Esophagus mucosa (tissue), 1 donor: ENCODE results near the gene FBXL14. TPM values are rescaled to one million over a fixed set of nuclear protein-coding genes. Genes with fewer than 3 reads are reported as not detected.
"Not testable (repeated sequence)": the region's sequence is repeated elsewhere in the genome, so short reads cannot be mapped to it uniquely, and the experiment has no call there.

Source experiments
- ATAC-seq: fragments of 200-7000 bp; cut with Tn5 transposase; one replicate; pipeline ENCODE4 v1.9.1; 2020
- total RNA-seq: library from RNA; stranded (reverse); gene quantifications from one replicate; pipeline ENCODE4 v1.2.4, GENCODE V29; 2023
- donor health status: DM: yes; HTN: yes; CAD: no.

FBXL14 gene
- total RNA-seq, 1 donor from 2014 or later = 6.9 TPM

DNA sequence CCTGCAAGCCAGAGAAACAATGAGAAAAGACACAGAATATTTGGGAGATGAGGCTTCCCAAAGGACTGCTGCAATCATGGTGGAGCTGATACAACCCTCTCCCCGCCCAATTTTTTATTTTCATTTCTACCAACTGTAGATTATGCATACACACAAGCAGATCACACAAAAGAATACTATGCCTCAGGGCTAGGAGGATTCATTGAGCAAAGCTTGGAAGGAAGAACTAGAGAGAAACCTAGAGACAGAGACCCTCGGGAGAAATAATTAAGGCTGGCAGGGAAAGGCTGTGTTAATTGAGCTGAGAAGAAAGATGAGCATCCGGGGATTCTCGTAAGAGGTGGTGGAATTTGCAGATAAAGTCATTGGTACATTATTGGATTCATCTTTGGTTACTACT lies 24.8 kb upstream of the FBXL14 start:
- ATAC-seq = no peak

DNA sequence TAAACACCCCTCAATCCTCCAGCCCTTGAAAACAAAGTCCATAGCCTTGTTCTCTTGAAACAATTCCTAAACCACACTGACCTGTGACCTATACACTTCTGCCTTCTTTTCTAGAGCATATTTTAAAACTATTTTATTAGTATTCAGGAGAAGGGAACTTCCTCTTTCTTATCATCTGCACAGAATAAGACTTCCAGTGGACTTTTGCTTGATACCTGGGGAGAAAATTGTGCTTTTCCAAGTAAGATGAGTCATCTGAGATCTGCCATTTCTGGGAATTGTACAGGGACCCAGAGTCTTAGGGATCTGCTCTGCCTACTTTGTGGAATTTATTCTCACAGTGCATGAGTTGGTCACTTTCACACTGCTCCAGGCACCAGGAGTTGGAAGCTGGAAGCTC lies 24.1 kb upstream of the FBXL14 start:
- no peak for ATAC-seq

DNA sequence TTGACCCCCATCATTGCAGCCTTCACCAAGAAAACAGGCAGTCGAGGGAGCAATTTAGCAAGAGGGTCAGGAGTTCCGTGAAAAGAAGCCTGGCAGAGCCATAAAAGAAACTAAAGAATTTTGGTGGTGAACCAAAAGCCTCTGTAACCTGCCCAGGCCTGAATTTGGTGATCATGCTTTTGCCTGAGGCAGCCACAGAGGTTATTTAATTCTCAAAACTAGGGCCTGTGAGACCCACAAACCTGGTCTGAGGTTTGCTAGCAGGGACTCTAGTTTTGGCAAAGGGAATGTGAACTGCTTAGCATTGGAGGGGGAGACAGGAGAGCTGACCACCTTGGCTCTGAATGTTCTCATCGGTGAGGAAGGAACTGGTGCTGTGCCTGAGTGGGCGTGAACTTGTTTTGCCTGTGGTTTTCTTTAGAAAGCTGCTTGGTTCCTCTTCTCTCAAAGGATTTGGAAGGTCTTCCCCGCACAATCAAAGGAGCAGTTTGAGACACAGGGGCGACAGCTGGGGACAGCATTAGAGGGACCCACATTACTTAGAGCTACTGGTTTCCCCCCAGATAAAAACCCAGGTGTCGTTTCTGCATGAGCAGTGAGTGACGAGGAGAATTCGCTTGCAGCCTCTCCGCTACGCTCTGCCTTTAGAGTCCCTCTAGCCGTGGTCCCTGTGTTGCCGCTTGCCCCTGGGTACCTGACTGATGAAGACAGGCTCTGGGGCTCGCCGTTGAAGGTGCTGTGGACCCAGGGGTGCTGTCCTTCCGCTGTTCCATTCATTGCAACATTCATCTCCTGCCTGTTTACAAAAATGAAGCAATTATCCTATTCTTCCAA lies 22.1 kb upstream of the FBXL14 start:
- peak; percentile 22 for ATAC-seq

DNA sequence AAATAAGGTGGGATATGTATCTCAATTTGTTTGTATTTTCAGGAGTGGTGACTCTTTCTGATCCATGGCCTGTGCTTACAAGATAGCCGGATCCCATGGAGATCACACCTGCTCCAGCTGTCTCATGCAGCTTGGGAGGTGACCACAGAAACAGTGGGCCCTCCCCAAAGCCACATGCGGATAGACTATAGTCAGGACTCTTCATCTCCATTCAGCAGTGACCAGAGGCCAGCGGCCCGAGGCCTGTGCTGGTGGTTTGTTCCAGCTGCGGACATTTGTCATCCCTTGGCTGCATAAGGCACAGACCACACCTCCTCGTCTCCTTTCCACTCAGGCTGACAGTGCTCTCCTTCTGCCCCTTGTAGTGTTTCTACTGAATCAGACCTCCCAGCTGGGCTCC lies 20.0 kb upstream of the FBXL14 start:
- no peak for ATAC-seq

DNA sequence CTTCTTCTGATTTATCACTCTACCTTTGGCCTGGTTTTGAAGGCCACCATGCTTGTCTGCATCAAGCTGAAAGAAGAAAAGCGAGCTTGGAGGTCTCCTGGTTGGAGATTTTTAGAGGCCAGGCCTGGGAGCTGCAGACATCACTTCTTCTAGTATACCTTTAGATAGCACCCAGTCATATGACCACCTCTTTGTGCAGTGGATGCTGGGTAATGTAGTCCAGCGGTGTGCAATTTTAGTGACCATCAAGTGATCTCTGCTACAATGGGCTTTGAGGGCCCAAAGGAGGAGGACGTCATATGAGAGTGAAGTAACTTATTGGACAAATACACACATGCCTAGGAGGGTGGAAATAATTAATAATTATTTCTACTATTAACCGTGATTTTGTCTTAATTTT lies 19.5 kb upstream of the FBXL14 start:
- ATAC-seq = no peak

DNA sequence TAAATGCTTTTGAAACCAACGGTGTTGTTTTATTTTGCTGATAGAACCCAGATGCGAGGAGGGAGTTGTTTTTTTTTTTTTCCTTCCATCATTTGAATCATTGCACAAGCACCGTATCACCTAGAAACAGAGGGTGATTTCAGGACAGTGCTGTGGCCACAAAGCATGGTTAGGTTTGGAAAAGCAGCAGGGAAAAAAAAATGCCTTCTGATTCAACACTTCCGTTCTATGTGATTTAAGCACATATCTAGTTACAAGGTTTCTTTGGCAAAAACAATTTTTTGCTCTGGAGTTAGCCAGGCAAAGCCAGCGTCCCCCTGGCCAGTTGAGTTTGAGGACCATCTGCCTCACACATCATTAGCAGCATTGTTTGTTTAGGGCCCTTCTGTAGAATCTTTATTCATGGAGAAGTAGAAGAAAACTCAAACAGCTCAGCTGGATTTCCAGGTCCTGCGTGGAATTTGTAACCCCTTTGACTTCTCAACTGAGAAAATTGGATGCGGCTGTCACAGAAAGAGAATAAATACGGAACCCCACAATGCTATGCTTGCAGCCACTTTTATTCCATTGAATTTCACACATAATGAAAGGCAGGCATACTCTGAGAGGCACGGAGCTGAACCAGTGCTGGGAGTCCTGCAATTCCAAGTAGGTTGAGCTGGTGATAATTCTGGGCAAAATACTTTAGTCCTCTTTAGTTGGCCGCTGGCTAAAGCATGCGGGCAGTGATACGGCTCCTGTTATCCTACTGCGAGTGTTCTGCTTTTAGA lies 17.6 kb upstream of the FBXL14 start:
- ATAC-seq = no peak

DNA sequence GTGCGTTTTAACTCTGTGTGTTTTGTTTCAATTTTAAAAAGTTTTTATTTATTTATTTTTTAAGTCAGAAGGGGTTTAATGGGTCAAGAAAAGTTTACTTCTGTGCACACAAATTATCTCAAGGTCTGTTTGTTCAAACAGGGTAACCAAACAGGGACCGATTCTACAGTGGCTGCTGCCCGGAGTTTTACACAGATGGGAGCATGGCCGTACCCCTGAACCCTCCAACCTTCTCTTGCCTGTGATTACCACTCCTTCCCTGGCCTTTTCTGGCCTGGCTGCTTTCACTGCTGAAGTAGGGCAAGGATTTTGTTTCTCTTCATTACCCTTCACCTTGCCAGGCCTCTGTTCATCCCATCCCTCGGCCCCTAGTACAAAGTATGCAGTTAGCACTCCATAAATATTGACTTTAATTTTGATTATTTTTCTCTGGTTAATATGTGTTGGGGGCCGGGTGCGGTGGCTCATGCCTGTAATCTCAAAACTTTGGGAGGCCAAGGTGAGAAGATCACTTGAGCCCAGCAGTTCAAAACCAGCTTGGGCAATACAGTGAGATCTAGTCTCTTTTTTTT lies 15.8 kb upstream of the FBXL14 start:
- ATAC-seq = no peak

DNA sequence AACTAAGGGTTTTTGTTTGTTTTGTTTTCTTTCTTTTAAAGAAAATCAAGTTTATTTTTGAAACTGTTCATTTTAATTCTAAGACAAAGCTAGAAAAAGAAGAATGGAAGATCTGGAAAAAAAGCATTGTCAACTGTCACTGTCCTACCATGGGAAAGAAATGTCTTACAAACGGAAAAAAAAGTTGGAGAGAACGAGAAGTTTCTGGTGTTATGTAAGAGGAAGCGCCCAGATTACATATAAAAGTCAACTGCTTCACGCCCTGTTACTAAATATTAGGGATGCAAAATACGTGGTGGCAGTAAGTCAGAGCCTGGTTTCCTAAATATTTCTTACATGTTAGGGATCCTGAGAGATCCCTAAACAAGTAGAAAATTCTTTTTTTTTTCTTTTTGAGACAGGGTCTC lies 14.3 kb upstream of the FBXL14 start:
- ATAC-seq = no peak

DNA sequence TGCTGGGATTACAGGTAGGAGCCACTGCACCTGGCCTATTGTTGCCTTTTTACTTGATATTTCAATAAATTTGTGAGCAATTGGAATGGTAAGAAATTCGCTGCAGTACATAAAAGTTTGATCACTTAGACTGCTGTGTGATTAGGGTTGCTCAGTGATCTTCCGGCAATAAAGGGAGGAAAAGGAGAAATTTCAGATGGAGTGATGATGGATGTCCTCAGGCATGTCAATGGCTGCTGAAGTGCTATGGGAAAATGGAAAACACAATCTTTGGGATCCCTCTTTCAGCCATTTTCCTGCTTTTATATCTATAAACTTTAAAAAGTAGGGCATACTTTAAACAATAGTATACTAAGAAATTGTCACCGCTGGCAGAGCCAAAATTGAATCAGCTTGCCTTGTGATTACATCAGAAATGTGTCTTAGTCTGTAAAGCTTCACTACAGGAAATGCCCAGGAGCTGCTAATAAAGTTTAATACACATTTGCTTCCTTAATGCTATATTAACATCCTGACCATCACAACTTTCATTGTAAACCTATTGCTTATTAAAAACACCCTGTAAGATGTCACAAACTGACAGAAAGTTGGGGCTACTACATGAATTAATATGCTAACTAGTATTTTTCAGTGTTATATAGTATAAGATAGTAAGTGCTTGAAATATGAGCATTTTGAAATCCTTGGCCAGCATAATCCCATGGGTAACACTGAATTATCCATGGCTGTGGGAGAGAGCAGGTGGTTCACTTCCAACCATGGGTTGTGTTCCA lies 13.7 kb upstream of the FBXL14 start:
- ATAC-seq = no peak

DNA sequence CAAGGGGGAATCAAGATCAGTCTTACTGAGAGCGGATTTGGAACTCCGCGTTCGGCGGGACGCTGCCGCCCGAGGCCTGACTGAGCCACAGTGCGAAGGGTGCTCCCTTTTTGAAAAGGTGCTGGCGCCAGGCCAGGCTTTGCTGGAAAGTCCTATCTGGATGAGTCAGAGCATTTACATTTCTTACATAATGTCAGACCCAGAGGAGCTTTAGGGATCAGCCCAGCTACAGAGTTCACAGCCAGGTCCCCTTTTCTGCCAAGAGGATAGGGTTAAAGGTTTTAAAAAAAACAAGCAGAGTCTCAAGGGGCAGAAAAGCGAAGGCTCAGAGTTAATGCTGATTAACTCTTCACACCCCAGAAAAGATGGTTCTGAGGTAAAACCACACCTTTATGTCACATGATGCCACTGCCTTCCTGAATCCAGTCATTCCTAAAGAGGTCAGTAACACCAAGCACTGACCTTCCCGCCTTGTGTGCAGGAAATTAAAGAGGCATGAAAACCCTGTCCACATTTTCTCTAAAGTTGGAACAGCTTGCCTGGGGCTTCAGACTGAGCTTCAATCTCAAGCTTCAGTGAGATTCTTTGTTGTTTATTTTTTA lies 11.7 kb upstream of the FBXL14 start:
- peak; percentile 86 for ATAC-seq

DNA sequence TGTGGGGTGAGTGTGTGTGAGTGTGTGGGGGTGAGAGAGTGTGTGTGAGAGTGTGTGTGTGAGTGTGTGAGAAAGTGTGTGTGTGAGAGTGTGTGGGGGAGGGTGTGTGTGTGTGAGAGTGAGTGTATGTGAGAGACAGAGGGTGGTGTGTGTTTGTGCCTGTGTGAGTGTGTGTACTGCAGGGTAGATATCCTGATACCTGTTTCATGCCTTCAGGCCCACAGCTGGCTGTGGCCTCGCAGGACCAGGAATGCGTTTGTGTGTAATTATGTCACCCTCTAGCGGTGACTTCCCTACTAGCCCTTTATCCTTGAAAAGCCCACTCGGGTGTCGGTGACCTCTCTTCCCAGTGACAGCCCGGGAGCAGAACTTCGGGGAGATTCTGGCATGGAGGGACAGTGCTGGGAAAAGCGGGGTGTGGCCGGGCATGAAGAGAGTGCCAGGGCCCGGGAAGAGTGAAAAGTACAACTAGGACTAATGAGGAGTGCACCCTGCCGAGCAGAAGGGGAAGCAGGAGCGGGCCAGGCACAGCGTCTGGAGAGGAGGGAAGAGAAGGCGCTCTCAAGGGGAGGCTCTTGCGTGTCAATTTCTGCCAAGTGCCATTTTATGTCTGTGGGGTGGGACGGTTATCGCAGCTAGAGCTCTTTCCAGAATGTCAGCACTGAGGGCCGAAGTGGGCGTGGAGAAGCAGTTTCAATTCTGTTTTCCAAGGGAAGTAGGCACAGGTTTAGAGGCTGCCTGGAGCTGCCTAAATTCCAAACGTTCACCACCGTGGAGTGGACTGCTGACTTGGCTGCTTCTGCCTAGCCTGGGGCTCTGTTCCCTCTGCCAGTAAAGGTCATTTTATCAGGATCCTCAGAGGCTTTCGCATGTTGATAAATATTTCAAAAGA lies 11.0 kb upstream of the FBXL14 start:
- peak; percentile 70 for ATAC-seq

DNA sequence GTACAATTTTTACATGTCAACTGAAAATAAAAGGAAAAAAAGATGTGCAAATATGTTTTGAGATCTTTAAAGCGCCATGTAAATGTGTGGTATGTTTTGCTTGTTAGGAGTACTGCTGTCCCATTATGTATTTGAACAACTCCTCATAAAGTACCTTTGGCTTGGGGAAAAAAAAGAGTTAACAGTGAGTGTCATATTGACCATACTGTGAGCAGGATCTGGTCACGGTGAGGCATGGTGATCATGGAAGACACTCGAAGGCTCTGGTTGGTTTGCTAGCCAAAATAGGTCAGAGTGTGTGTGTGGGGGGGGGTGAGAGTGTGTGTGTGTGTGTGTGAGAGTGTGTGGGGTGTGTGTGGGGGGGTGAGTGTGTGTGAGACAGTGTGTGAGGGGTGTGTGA lies 10.1 kb upstream of the FBXL14 start:
- no peak for ATAC-seq

DNA sequence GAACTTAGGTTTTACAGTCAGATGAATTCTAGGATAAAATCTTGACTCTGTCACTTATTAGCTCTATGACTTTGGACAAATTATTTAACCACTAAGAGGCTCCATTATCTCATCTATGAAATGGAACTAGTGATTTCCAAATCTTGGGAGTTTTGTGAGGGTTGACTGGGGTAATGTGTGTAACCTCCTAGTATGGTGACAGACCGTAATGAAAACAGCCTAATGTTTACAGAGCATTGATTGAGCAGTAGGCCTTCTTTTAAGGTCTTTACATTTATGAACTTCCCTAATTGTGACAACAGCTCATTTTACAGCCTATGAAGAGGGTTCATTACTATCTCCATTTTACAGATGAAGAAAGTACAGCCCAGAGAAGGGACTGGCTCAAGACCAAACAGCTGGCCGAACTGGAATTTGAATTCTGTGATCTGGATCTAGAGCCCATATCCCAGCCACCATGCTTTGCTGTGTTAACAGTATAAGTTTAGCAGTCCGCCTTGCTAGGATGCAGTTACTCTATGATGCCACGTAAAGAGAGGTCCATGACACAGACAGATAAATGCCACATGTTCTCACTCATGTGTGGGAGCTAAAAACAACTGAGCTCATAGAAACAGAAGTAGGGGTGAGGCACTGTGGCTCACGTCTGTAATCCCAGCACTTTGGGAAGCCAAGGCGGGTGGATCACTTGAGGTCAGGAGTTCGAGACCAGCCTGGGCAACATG lies 9.1 kb upstream of the FBXL14 start:
- ATAC-seq = no peak

DNA sequence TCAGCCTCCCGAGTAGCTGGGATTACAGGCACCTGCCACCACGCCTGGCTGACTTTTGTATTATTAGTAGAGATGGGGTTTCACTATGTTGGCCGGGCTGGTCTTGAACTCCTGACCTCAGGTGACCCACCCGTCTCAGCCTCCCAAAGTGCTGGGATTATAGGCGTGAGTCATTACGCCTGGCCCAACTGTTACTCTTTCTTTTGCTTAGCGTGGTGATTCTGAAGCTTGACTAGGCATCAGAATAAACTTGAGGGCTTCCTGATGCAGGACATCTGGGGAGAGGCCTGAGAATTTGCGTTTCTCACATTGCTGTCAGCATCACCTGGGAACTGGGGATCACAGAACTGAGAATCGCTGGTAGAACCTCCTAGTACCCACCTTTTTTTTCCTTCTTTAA lies 8.3 kb upstream of the FBXL14 start:
- not testable (repeated sequence) for ATAC-seq

DNA sequence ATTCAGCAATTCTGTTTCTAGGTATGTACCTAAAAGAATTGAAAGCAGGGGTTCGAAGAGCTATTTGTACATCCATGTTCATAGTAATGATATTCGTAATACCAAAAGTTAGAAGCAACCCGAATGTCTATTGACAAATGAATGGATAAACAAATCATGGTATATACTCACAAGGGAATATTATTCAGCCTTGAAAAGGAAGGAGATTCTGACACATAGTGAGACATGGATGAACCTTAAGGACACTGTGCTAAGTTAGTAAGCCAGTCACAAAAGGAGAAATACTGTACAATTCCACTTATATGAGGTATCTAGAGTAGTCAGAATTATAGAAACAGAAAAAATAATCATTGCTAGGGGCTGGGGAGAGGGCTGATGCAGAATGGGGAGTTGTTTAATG lies 4.4 kb upstream of the FBXL14 start:
- ATAC-seq = no peak

DNA sequence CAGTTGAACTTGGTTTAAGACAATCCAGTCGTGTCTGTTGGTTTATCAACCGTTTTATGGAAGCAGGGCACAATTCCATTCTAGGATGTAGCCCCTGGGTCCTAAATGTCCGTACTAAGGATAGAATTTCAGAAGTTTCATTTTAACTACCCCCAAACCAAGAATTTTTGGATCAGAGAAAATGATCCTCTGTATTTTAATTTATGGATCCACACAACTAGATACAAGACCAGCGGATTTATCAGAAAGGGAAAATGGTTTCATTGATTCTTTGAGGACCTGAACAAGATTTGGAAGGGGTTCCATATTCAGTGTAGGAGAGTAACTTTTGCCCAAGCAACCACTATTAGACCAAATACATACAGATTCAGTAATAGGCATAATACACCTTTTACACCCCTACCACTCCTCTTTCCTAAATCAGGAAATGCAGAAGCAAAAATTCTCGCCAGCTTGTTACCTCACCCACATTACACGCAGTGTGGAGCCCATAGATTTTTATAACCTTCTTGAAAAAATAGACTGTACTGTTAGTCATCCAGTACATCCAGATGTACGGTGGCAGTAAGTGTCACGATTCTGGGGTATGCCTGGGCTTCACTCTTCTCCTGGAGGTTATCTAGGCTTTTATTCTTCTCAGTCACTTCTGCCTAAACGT lies 1.4 kb upstream of the FBXL14 start:
- no peak for ATAC-seq

DNA sequence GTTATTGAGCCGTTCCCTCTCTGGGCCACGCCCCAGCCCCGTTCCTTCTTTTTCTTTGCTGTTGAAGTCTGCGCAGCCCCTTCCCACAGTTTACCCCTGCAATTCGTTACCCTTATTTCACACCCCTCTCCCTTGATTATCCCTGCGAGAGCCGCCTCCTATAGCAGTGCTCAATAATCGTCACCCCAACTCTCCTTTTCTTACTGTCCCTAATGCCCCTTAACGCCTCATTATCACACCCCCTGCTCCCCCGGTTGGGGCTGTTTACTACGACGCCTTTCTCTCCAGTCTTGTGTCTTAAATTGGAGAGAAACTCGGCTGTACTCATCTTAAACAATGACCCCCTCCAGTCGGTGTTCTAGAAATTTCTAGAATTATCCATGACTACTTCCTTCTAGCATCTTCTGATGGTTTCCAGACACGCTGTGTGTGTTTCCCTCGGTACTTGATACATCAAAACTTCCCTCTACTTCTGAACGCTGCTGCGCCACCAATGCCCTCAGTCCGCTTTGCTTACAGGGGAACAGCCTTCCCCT lies 713 bp upstream of the FBXL14 start:
- no peak for ATAC-seq

DNA sequence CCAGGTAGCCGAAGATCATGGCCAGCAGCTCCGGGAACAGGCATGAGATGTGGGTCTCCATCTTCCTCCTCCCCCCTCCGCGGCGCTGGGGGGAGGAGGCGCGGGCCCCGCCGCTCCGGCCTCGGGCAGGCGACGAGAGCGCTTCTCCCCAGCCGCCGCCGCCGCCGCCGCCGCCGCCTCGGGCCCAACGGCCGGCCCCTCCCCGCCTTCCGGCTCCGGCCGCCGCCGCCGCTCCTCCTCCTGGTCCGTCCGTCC lies 448 bp downstream of the FBXL14 start:
- ATAC-seq = peak; percentile 67

DNA sequence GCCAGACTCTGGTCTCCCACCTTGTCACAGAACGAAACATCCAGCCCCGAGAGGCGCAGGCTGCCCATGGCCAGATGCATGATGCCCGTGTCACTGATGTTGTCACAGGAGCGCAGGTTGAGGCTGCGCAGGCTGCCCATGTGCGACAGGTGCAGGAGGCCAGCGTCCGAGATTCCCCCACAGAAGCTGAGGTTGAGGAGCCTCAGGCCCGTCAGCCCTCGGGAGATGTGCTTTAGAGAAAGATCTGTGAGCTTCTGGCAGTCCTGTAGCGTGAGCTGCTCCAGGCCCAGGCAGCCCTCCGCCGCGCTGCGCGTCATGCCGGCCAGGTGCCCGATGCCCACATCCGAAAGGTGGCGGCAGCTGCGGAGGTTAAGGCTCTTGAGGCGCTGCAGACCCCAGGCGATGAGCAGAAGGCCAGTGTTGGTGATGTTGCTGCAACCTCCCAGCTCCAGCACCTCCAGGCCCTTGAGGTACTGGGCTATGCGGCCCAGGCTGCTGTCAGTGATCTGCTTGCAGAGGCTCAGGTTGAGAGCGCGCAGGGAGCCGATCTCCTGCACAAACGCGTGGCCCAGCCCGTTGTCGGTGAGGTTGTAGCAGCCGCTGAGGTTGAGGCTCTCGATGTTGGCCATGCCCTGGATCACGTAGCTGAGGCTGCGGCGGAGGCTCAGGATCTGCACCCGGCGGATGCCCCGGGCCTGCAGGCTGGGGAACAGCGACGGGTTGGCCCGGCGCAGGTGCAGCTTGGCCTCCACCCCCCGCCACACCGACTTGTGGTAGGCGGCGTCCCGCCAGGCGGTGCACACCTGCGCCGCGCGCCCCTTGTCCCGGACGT lies 991 bp downstream of the FBXL14 start:
- ATAC-seq = peak; percentile 60
